ENCODE data around the gene GNAS-AS1. TPM values are rescaled to one million over a fixed set of nuclear protein-coding genes. Genes with fewer than 3 reads are reported as not detected.
A peak's percentile ranks its signal among the peaks of the same experiment; 100 is the strongest.

Gene GNAS-AS1
- polyA plus RNA-seq, 6 donors from 2014 or later: 0.35 TPM; not detected in 5

- Mint-ChIP-seq H3K27me3 (no peaks in the 10 kb centered on the region), H3K36me3 (peaks cover 0 to 9% of the 10 kb centered on the region in 2 donors), H3K9me3 (peaks cover 0 to 2% (median 0%) of the 10 kb centered on the region in 7 donors), H3K27ac (peak overlapping the region; percentile 95 to 99 (median 98)), H3K4me3 (peak overlapping the region; percentile 86 to 98 (median 94)), H3K4me1 (peaks cover 37 to 53% (median 49%) of the 10 kb centered on the region in 3 donors)
- ATAC-seq (ENCODE audit: low read depth in 2 of 2): peak; percentile 0 to 1
- DNase-seq: peak; percentile 40
These were observed 41.0 kb upstream of the GNAS-AS1 start for GRCh38 chr20:58891718-58892140.

GRCh38 chr20:58891086-58891717 lies 40.5 kb upstream of the GNAS-AS1 start:
- Mint-ChIP-seq H3K4me1 (peaks cover 34 to 52% (median 45%) of the 10 kb centered on the region in 3 donors), H3K27ac (peak overlapping the region in 4 of 6 donors; percentile 69 to 96 (median 82)), H3K4me3 (peak overlapping the region in 7 of 8 donors; percentile 73 to 96 (median 86)), H3K27me3 (no peaks in the 10 kb centered on the region), H3K9me3 (peaks cover 0 to 2% (median 0%) of the 10 kb centered on the region in 7 donors), H3K36me3 (peaks cover 0 to 9% of the 10 kb centered on the region in 2 donors)
- DNase-seq (peak; percentile 76), ATAC-seq (ENCODE audit: low read depth in 2 of 2) (peak; percentile 23 to 28)

GRCh38 chr20:58890518-58891085 lies 39.9 kb upstream of the GNAS-AS1 start:
- peaks cover 0 to 2% (median 0%) of the 10 kb centered on the region in 7 donors for H3K9me3 Mint-ChIP-seq

GRCh38 chr20:58889798-58890517 lies 39.3 kb upstream of the GNAS-AS1 start:
- Mint-ChIP-seq H3K9me3 (peaks cover 0 to 2% (median 0%) of the 10 kb centered on the region in 7 donors), H3K4me3 (peak overlapping the region; percentile 80 to 97 (median 96)), H3K36me3 (peaks cover 0 to 9% of the 10 kb centered on the region in 2 donors), H3K4me1 (peaks cover 22 to 41% (median 33%) of the 10 kb centered on the region in 3 donors), H3K27me3 (no peaks in the 10 kb centered on the region), H3K27ac (peak overlapping the region; percentile 90 to 98 (median 95))
- ATAC-seq (ENCODE audit: low read depth in 2 of 2) (no peak), DNase-seq (no peak)

More at GRCh38 chr20:58890518-58891085, 39.9 kb upstream of the GNAS-AS1 start:
- Mint-ChIP-seq H3K36me3 (peaks cover 0 to 9% of the 10 kb centered on the region in 2 donors), H3K27me3 (no peaks in the 10 kb centered on the region), H3K4me1 (peaks cover 28 to 47% (median 39%) of the 10 kb centered on the region in 3 donors), H3K27ac (peak overlapping the region; percentile 93 to 99 (median 98)), H3K4me3 (peak overlapping the region; percentile 80 to 97 (median 95))
- ATAC-seq (ENCODE audit: low read depth in 2 of 2) (peak; percentile 34 to 40), DNase-seq (peak; percentile 78)

GRCh38 chr20:58889334-58889760 lies 38.6 kb upstream of the GNAS-AS1 start:
- peak overlapping the region; percentile 79 to 97 (median 94) for H3K27ac Mint-ChIP-seq
- ATAC-seq (ENCODE audit: low read depth in 2 of 2) (no peak), DNase-seq (no peak)
- peak overlapping the region; percentile 80 to 96 (median 90) for H3K4me3 Mint-ChIP-seq
- H3K27me3 Mint-ChIP-seq: no peaks in the 10 kb centered on the region
- H3K4me1 Mint-ChIP-seq: peaks cover 18 to 39% (median 27%) of the 10 kb centered on the region in 3 donors
- peaks cover 0 to 9% of the 10 kb centered on the region in 2 donors for H3K36me3 Mint-ChIP-seq
- peaks cover 0 to 2% (median 0%) of the 10 kb centered on the region in 7 donors for H3K9me3 Mint-ChIP-seq

GRCh38 chr20:58888521-58889333 lies 38.0 kb upstream of the GNAS-AS1 start:
- Mint-ChIP-seq H3K4me1 (peaks cover 16 to 33% (median 24%) of the 10 kb centered on the region in 3 donors), H3K9me3 (peaks cover 0 to 2% (median 0%) of the 10 kb centered on the region in 7 donors), H3K36me3 (peaks cover 0 to 9% of the 10 kb centered on the region in 2 donors), H3K4me3 (peak overlapping the region; percentile 80 to 96 (median 85)), H3K27ac (peak overlapping the region in 5 of 6 donors; percentile 28 to 94 (median 93)), H3K27me3 (no peaks in the 10 kb centered on the region)
- ATAC-seq (ENCODE audit: low read depth in 2 of 2) (peak; percentile 52 to 54), DNase-seq (peak; percentile 82)

- H3K27ac Mint-ChIP-seq: peak overlapping the region; percentile 81 to 94 (median 92)
- H3K36me3 Mint-ChIP-seq: peaks cover 0 to 9% of the 10 kb centered on the region in 2 donors
- DNase-seq (no peak), ATAC-seq (ENCODE audit: low read depth in 2 of 2) (no peak)
- H3K4me1 Mint-ChIP-seq: peaks cover 12 to 28% (median 18%) of the 10 kb centered on the region in 3 donors
- H3K9me3 Mint-ChIP-seq: peaks cover 0 to 2% (median 0%) of the 10 kb centered on the region in 7 donors
- peak overlapping the region; percentile 80 to 96 (median 85) for H3K4me3 Mint-ChIP-seq
- H3K27me3 Mint-ChIP-seq: no peaks in the 10 kb centered on the region
These were observed 37.4 kb upstream of the GNAS-AS1 start for GRCh38 chr20:58888103-58888502.

GRCh38 chr20:58886546-58886945 lies 35.8 kb upstream of the GNAS-AS1 start:
- H3K4me3 Mint-ChIP-seq: peak overlapping the region in 4 of 8 donors; percentile 4 to 96 (median 50)

GRCh38 chr20:58884966-58885365 lies 34.3 kb upstream of the GNAS-AS1 start:
- Mint-ChIP-seq H3K9me3 (peaks cover 0 to 2% (median 0%) of the 10 kb centered on the region in 7 donors), H3K27ac (no peak overlapping the region), H3K4me1 (peaks cover 2 to 24% (median 7%) of the 10 kb centered on the region in 3 donors), H3K36me3 (peaks cover 0 to 4% of the 10 kb centered on the region in 2 donors), H3K27me3 (no peaks in the 10 kb centered on the region), H3K4me3 (no peak overlapping the region)
- ATAC-seq (ENCODE audit: low read depth in 2 of 2): no peak
- DNase-seq: no peak

More at GRCh38 chr20:58886546-58886945, 35.8 kb upstream of the GNAS-AS1 start:
- no peaks in the 10 kb centered on the region for H3K27me3 Mint-ChIP-seq
- peaks cover 4 to 24% (median 7%) of the 10 kb centered on the region in 3 donors for H3K4me1 Mint-ChIP-seq
- DNase-seq: no peak
- H3K27ac Mint-ChIP-seq: peak overlapping the region in 3 of 6 donors; percentile 3 to 93 (median 26)
- peaks cover 0 to under 1% of the 10 kb centered on the region in 2 donors for H3K36me3 Mint-ChIP-seq
- no peak for ATAC-seq (ENCODE audit: low read depth in 2 of 2)
- peaks cover 0 to 2% (median 0%) of the 10 kb centered on the region in 7 donors for H3K9me3 Mint-ChIP-seq

GRCh38 chr20:58883241-58883691 lies 32.6 kb upstream of the GNAS-AS1 start:
- Mint-ChIP-seq H3K27ac (peak overlapping the region in 1 of 6 donors; percentile 15), H3K4me1 (peaks cover 0 to 24% (median 7%) of the 10 kb centered on the region in 3 donors), H3K36me3 (peaks cover 0 to 5% of the 10 kb centered on the region in 2 donors), H3K4me3 (no peak overlapping the region), H3K27me3 (no peaks in the 10 kb centered on the region), H3K9me3 (no peaks in the 10 kb centered on the region)
- ATAC-seq (ENCODE audit: low read depth in 2 of 2) (no peak), DNase-seq (no peak)

- Mint-ChIP-seq H3K4me3 (no peak overlapping the region), H3K36me3 (peaks cover 0 to 5% of the 10 kb centered on the region in 2 donors), H3K4me1 (peaks cover 0 to 19% (median 7%) of the 10 kb centered on the region in 3 donors), H3K27ac (no peak overlapping the region), H3K9me3 (no peaks in the 10 kb centered on the region), H3K27me3 (no peaks in the 10 kb centered on the region)
- DNase-seq (no peak), ATAC-seq (ENCODE audit: low read depth in 2 of 2) (no peak)
These were observed 32.0 kb upstream of the GNAS-AS1 start for GRCh38 chr20:58882704-58883089.

- Mint-ChIP-seq H3K27me3 (no peaks in the 10 kb centered on the region), H3K27ac (no peak overlapping the region), H3K36me3 (peaks cover 0 to 5% of the 10 kb centered on the region in 2 donors), H3K9me3 (no peaks in the 10 kb centered on the region), H3K4me1 (peaks cover 0 to 5% (median 0%) of the 10 kb centered on the region in 3 donors), H3K4me3 (no peak overlapping the region)
- no peak for DNase-seq
- ATAC-seq (ENCODE audit: low read depth in 2 of 2): no peak
These were observed 30.5 kb upstream of the GNAS-AS1 start for GRCh38 chr20:58880994-58881752.

Data from naive B cell (primary cell).